ENCODE measurements around the gene XPO5.

GRCh38 chr6:43511824-43512415 is 63.9 kb downstream of the XPO5 start:
- TF ChIP-seq POLR2A (IDR thresholded peaks at IDR 0.05), result no peak
- TF ChIP-seq, protein P1, sequence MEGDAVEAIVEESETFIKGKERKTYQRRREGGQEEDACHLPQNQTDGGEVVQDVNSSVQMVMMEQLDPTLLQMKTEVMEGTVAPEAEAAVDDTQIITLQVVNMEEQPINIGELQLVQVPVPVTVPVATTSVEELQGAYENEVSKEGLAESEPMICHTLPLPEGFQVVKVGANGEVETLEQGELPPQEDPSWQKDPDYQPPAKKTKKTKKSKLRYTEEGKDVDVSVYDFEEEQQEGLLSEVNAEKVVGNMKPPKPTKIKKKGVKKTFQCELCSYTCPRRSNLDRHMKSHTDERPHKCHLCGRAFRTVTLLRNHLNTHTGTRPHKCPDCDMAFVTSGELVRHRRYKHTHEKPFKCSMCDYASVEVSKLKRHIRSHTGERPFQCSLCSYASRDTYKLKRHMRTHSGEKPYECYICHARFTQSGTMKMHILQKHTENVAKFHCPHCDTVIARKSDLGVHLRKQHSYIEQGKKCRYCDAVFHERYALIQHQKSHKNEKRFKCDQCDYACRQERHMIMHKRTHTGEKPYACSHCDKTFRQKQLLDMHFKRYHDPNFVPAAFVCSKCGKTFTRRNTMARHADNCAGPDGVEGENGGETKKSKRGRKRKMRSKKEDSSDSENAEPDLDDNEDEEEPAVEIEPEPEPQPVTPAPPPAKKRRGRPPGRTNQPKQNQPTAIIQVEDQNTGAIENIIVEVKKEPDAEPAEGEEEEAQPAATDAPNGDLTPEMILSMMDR (IDR thresholded peaks at IDR 0.05), result no peak

Measured in right lobe of liver (tissue), 4 donors.